ELF-1 (cell line): ENCODE data around the gene TMEM218.

ENCODE experiments used
- DNase-seq: peaks from one replicate; pipeline ENCODE4 v3.0.0-alpha.2; 2016; ENCODE audit warnings: low read depth, low spot score

TMEM218 gene

DNA sequence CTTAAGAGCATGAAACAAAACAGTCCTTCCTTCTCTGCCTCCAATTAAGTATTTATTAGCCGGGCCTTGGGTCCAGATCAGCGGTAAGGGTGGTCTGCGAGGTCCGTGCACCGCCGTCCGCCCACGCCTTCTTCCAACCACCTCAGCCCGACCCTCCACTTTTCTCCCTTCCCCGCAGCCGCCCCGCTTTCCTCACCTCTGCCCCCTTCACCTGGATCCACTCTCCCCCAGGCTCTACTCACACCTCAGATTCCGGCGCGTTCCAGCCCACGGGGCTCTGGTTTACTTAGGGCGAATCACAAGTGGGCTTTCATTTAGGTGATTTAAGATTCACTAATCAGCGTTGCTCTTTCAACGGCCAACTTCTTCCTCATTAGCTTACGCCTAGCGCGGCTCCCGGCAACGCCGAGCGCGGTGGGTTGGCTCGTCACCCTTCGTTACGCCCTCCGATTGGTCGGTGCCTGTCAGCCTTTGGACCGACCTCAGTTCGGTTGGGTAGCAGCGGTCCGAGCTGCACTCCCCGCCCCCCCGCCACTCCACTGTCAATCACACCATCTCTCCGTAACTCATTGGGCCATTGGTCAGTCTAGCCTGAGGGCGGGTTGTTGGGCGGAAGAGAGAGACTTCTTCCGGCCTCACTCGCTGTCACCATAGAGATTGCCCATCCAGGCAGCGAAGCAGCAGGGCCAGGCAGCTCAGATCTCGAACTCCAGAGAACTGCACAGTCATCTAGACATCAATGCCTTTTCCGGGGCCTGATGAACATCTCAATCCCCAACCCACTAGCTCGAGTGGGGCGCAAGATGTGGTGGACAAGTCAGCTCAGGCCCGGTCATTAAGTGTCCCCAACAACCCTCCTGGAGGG lies at the start of gene TMEM218:
TMEM218 (minus strand) TSS at position 284 of the 865 bp plus-strand sequence. CDS start 9,385 bp downstream, outside the sequence.
- DNase-seq = peak; percentile 100

DNA sequence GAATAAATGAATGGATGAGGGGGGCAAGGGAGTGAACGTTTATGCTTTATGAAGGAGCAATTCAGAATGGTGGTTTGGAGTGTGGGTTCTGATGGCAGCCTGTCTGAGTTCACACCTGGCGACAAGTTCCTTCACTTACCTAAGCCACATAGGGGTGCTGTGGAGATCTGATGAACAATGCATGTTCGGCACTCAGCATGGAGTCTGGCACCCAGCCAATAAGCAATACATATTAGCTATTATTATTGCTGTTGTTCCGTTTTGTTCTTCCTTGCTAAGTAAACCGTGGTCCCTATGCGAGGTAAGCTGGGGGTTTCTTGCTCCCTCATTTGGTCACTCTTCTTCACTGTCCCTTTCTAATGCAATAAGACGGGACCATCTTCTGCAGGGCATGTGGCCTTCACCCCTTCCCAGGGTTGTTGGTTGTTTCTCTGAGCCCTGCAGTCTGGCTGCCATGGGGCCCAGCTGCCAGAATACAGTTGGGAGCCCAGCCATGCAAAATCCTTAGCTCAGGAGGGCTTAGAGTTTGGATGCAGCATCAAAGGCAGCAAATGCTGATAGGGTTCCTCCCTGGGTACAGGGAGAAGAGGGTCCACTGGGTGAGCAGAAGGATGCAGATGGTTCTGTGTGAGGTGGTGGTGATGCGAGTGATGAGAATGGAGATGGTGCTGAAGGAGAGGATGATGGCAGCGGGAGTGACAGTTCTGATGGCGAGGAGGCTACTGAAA lies 46.7 kb upstream of the TMEM218 start:
- DNase-seq = no peak

DNA sequence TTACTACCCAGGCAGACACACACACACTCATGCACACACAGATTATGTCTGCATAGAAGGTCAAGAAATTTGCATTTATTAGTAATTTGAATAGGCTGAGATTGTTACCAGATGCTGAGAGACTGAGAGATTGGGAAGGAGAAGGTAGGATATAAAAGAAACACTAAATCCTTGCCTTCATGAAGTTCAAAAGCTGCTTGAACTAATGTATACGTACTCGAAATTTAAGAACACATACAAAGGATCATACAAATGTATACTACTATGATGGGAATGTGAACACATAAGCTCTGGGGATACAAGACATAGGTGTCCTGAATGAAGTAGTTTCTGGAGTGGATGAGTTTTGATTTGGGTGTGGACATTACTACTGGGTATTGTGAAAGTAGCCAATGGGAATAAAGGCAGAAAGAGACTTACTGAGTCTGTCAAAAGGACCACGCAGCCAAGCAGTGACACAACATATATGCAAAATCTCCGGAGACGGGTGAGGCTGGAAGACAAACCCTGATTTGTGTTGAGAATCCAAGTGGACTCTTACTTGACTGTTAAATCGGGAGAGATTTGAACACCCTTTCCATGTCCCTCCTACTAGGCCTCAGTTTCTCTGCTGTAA lies 45.8 kb upstream of the TMEM218 start:
- no peak for DNase-seq

DNA sequence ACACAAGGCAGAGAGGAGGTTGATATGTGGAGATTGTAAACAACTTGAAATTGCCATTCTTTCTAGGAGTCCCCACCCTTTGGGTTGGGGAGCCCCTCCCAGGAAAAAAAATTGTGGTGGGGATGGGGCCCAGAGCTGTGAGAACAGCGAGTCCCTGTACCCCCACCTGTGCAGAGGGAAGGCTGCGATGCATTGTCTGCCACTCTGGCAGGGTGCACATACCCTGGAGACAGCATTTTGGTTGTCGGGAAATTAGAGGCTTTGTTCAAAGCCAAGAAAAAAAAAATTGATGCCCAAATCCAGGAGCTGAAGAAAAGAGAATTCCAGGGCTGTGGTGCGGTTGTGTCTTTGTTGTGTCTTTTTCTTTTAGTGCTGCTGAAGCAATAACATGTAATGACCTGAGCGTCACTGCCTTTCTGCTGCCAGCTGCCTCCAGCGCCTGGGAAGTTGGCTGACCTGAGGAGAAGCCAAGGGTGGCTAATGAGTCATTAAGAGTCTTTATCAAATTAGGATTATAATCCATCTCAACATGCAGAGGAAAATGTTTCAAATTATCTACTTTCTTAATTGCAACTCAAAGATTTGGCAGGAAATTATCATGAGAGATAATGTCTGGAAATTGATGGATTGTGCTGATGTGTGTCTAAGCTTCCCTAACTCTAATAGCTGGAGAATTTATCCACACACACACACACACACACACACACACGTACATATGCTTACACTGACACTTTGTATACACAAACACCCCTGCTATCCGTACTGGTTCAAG lies 45.1 kb upstream of the TMEM218 start:
- no peak for DNase-seq

DNA sequence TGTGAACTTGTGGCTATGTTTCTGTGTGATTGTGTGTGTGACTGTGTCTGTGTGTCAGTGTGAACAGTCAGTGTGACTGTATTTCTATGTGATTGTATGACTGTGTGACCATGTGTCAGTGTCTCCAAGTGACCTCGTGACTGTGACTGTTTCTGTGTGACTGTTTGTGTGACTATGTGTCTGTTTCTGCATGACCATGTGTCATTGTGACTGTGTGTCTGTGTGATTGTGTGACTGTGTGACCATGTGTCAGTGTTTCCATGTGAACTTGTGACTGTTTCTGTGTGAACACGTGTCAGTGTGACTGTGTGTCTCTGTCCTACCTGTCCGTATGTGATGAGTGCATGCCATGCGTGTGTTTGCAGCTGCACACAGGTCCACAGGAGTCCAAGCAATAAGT lies 44.3 kb upstream of the TMEM218 start:
- DNase-seq = no peak

DNA sequence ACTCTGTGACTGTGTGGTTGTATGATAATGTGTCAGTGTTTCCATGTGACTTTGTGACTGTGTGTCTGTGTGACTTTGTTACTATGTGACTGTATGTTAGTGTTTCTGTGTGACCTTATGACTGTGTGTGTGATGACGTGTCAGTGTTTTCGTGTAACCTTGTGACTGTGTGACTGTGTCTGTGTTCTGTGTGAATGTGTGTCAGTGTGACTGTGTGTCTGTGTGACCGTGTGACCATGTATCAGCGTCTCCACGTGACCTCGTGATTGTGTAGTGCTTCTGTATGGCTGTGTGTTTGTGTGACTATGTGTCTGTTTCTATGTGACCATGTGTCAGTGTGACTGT lies 43.6 kb upstream of the TMEM218 start:
- no peak for DNase-seq

DNA sequence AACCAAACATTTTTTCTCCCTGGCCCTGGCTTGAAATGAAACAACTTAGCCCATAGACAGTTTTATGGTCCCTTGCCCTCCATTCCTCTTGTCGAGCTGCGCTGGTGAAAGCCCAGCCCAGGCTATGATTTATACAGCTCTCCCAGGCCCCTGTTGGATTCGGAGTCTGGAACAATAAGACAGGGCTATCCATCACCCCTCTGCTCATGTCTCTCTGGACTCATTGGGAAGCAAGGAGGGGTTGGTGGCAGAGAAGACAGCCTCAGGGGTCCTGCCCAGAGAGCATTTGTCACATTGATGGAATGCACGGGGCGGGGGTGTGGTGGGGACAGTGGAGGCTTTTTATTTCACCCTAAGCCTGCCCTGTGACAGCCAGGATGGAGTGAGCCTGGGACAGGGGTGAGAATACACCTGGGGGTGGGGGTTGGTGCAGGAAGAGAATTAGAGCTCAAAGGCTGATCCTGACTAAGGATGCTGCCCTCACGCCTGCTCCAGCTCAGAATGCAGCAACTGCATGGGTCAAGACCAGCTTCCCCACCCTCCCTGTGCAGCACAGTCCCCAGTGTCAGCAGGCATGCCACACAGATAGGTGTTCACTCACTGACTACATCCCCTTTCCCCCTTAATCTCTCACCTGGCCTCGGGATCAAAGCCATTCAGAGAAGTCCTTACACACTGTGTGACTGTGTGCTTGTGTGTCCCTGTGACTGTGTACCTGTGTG lies 43.1 kb upstream of the TMEM218 start:
- peak; percentile 93 for DNase-seq

DNA sequence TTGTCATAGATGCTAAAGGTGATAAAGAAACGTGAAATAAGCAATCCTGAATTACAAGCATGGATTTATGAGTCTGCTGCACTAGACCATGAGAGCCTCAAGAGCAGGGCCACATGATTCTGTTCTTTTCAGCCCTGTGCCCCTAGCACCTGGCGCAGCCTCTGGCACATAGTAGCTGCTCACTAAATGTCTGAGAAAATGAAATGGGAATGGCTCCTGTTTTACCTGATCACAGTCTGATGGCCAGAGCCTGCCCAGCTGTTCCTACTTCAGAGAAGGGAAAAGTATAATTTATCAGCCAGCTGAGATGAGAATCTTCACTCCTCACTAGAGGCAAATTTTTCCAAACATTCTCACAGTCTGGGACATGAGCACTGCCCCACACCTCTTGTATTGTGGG lies 42.4 kb upstream of the TMEM218 start:
- DNase-seq = no peak

DNA sequence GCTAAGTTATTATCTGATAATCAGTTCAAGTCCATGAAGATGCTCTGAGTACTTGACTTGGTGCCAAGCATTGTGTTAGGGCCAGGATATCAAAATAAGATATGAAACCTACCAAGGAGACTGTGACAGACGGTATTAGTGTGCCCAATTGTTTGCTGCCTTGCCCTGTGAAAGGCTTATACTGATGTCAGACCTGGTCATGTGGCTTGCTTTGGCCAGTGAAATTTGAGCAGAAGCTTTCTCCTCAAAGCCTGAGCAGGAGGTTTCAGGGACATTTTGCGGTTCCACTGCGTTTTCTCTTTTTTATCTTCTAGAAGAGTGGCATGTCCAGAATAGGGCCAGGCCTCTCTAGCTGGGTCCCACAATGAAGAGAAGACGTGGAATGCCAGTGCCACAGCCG lies 37.3 kb upstream of the TMEM218 start:
- no peak for DNase-seq

DNA sequence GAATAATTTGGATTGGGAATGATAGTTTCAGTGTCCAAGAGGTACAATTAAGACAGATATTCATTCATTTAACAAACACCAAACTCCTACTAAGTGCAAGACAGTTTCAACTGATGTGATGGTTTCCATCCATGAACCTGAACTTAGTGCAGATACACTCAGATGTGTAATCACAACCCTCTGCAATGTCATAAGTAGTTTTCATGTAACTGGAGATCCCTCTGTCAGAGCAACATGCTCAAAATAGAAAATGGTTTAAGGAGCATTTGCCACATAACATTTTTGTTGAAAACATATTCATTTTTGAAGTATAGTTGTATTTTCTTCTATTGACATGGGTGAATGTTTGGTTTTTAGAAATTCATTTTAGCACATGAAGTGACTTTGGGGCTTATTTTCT lies 36.6 kb upstream of the TMEM218 start:
- DNase-seq = no peak

DNA sequence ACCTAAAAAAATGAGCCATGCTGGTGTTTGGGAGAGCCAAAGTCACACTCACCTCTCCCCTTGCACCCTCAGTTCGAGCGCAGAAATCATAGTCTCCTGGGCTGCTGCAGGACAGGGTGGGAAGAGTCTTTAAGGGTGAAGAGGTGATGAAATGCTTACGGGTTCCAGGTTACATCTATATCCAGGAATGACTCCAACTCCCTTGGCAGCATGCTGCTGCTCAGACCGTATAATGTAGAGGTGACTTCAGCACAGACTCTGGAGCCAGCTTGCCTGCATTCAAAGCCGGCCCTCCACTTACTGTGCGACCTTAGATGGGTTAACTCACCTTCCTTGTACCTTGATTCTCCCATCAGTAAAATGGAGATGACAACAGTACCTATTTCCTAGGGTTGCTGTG lies 35.9 kb upstream of the TMEM218 start:
- no peak for DNase-seq

DNA sequence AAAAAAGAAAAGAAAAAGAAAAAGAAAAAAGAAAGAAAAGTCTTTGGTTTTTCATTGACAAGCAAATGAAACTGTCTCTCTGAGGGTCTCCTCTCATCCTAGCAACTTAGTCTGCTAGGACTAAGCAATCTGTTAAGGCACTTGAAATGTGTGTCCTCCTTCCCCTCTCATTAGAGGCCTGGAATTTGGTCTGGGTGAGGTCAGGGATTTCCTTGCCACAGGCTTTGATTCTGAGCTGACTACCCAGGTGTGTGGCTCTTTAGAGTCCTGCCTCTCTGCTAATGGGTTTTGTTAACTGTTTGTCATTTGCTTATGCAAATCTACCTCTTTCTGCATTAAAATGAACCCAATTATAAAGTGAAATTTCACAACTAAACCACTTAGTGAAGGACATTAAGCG lies 34.8 kb upstream of the TMEM218 start:
- DNase-seq = peak; percentile 63

DNA sequence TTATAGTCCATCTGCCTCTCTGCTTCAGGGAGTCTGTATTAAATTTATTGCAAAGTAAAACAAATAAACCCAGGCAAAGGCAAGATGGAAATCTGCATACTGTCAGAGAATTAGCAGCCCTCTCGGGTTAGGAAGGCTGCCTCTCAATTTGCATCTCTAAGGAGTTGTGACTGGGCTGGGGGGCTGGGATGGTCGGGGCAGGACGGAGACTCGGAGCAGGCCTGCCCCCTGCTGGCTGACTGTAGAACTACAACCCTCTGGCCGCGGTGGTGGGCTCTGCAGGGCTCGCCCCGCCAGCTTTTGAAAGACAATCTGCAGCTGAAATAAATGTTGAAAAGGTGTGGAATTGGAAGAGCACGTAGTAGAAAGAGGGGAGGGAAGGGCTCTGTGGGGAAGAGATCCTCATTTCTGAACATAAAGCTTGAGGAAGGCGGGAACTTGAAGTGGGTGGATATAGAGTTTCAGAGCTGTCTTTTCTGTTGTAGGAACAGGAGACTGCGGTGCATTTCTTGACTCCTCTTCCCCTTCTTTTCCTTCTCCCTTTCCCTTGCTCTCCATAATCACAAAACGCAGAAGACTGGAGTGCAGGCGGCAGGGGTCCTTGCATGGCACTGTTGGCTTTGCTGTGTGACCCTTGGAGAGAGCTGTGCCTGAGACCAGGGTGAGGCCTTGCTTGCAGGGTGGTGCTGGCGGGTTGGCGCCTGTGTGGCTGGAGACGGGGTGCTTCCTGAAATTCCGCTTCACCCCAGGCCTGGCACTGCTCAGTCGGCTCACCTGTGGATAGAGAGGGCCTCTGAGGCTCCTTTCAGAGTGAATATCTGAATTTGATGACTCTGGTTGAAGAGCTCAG lies 30.5 kb upstream of the TMEM218 start:
- peak; percentile 94 for DNase-seq

DNA sequence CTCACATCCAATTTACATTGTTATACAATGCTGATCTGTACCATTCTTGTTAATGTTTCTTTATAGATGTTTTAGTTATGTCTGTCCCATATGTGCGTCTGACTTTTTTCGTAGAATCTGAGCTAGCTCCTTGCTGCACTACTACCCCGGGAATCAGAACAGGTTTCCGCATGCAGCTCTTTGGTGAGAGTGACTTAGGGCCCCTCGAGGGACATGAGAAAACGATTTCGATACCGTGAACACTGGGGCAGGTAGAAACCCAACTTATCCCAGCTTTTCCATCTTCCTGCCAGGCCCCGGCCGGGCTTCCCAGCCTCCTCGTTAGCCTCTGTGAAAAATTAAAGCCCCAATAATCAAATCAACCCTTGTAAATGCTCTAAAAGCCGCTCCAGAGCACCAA lies 29.8 kb upstream of the TMEM218 start:
- DNase-seq = peak; percentile 38

DNA sequence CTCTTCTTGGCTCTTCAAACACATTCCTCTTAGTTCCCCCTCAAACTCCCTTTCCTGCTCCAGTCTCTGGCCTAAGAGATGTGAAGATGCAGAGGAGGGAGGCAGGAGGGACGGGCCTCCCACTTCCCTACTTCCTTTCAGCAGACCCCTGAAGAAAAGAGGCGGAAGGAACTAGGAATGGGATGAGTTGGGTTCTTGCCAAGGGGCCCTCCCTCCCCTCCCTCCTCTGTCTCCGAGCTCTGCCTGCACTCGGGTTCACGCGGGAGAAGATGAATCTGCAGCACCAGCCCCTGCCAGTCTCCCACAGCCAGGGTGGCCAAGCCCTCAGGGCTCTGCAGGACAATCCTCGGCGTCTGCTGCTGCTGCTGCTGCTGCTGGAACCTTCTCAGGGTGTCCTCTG lies 28.8 kb upstream of the TMEM218 start:
- DNase-seq = no peak

DNA sequence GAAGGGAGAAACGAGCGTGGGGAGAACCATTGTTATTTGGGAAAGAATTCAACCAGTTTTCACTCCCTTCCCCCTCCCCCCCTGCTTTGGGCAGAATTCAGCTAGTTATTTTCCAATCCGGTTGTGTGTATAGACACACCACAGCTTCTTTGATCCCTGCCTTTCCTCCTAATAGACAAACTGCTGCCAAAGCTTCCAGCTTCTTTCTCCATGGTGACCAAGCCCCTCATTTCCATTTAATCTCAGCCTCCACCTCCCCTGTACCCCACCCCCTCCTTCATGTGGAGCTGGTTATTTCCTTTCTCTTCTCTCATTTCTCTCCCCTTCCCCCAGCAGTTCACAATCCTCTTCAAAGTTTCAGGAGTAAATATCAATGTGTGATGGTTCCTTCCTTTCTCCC lies 28.4 kb upstream of the TMEM218 start:
- DNase-seq = no peak

DNA sequence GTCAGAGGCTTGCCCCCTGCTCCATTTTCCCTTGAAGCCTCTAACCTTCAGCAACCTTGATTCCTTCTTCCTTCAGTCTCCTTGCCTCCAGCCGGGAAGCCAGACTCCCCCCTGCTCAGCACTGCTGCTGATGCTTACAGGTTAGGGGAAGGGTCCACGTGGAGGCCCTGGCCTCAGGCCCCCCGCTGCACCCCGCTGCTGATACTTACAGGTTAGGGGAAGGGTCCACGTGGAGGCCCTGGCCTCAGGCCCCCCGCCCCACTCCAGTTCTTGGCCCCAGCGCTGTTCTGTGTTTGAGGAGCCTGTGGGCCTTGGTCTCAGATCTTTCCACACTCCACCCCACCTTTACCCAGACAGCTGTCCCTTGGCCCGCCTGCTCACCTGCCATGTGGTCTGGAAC lies 27.5 kb upstream of the TMEM218 start:
- DNase-seq = no peak

DNA sequence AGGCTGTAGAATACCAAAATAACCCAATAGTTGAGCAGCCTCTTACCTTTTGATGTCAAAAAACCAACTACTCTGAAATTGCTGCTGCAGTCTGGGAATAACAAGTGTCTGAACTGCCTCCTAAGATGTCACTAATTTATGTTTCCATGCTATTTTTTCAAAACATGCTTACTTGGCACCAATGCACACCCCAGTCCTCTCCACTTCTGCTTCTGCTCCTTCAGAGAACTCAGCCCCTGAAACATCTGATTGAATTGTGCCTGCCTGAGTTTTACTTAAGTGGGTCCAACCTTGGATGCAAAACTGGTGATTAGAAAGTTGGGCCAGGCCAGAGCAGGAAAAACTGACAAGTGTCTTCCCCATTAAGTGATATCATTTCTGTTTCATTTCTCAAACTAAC lies 24.6 kb upstream of the TMEM218 start:
- no peak for DNase-seq

DNA sequence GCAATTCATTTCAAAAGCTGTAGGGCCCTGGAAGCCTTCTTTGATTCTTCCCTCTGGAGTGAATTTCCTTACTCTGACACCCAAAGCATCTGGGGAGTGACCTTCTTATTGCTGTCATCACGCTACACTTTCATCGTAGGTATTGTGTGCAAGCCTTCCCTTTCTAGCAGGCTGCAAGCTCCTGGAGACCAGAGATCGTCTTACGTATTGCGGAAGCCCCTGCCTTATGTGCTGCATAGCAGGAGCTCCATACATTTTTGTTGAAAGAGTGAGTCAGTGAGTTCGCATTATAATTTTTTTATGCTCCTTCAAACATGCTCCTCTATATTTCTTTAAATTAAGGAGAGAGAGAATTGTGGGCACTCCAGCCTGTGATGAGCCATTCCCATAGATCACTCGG lies 21.2 kb upstream of the TMEM218 start:
- no peak for DNase-seq

DNA sequence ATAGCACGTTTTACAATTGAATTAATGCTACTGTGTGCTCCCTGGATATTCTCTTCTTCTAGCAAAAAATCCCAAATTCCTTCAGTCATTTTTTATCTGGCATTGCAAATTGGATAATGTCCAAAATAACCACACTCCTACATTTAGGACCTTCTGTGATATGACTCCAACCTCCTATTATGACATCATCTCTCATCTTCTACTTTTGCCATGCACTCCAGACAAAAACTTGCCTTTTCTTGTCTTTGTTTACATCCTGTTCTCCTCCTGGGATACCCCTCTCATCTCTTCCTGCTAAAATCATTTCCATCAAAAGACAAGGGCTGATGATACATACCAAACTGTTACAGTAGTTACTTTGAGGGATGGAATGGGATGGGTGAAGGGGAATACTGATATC lies 20.6 kb upstream of the TMEM218 start:
- no peak for DNase-seq
